ENCODE measurements around the gene NDUFB4.

Gene NDUFB4

GRCh38 chr3:120550546-120550945 is 45.6 kb upstream of the NDUFB4 start:
- TF ChIP-seq ZNF140 (tag by site-specific recombination; IDR thresholded peaks at IDR 0.05), result no peak
- TF ChIP-seq ZBTB48 (tag by site-specific recombination; IDR thresholded peaks at IDR 0.05), result no peak
- no peak for TF ChIP-seq ZNF18 (tag by site-specific recombination; IDR thresholded peaks at IDR 0.05)
- TF ChIP-seq ELK4 (IDR thresholded peaks at IDR 0.05; ENCODE audit: borderline replicate concordance, low read depth, low read length), result no peak
- no peak overlapping the region for H3K27ac ChIP-seq (ENCODE audit: extremely low read depth, low read depth, low read length)
- no peak overlapping the region for H3K4me3 ChIP-seq (ENCODE audit: low read depth, low read length)
- no peaks in the 10 kb centered on the region for H3K9me3 ChIP-seq (ENCODE audit: control insufficient read depth, insufficient read depth, low read depth, low read length)
- no peaks in the 10 kb centered on the region for H3K36me3 ChIP-seq (ENCODE audit: control insufficient read depth in 2 of 2, insufficient read depth in 1 of 2, low read length in 2 of 2)
- ChIA-PET CTCF (interaction anchor here (0.7 kb wide), 1 partner anchor 45 kb away, joined by 3 read pairs; no protein-coding TSS in a partner anchor), POLR2A (no interaction called here)
- H3K4me1 ChIP-seq (ENCODE audit: control insufficient read depth, insufficient read depth, low read length), result no peaks in the 10 kb centered on the region

- POLR2A ChIA-PET, result no interaction called here
- H3K4me1 ChIP-seq (ENCODE audit: control insufficient read depth, insufficient read depth, low read length), result no peaks in the 10 kb centered on the region
- TF ChIP-seq ZBTB11 (tag by site-specific recombination; conservative IDR thresholded peaks at IDR 0.05; ENCODE audit: low read depth), result no peak
- no peak for TF ChIP-seq OSR2 (tag by site-specific recombination; IDR thresholded peaks at IDR 0.05)
- no peak for TF ChIP-seq MEIS1 (CRISPR knock-in tag; IDR thresholded peaks at IDR 0.05; ENCODE audit: borderline replicate concordance)
- TF ChIP-seq ZFP69B (tag by site-specific recombination; IDR thresholded peaks at IDR 0.05), result no peak
- TF ChIP-seq ZNF571 (tag by site-specific recombination; IDR thresholded peaks at IDR 0.05), result no peak
- no peak for TF ChIP-seq ZNF747 (tag by site-specific recombination; IDR thresholded peaks at IDR 0.05)
- TF ChIP-seq ZNF302 (tag by site-specific recombination; IDR thresholded peaks at IDR 0.05; ENCODE audit: low read depth), result no peak
- no peak for TF ChIP-seq REPIN1 (tag by site-specific recombination; IDR thresholded peaks at IDR 0.05; ENCODE audit: low read depth)
- no peak for TF ChIP-seq ZNF580 (tag by site-specific recombination; IDR thresholded peaks at IDR 0.05)
- TF ChIP-seq ZBTB10 (tag by site-specific recombination; IDR thresholded peaks at IDR 0.05), result no peak
- no peak for TF ChIP-seq KLF17 (tag by site-specific recombination; IDR thresholded peaks at IDR 0.05)
- TF ChIP-seq ZNF391 (tag by site-specific recombination; IDR thresholded peaks at IDR 0.05; ENCODE audit: borderline replicate concordance, low read depth), result no peak
- no peak for TF ChIP-seq ZFP37 (tag by site-specific recombination; IDR thresholded peaks at IDR 0.05)
- no peak for TF ChIP-seq ZNF529 (tag by site-specific recombination; IDR thresholded peaks at IDR 0.05; ENCODE audit: insufficient replicate concordance)
- TF ChIP-seq KLF16 (tag by site-specific recombination; IDR thresholded peaks at IDR 0.05), result no peak
- no peak for TF ChIP-seq ZIC2 (tag by site-specific recombination; IDR thresholded peaks at IDR 0.05)
- no peak for TF ChIP-seq MYNN (tag by site-specific recombination; IDR thresholded peaks at IDR 0.05; ENCODE audit: borderline replicate concordance)
- H3K4me3 ChIP-seq (ENCODE audit: low read depth, low read length), result no peak overlapping the region
- H3K27ac ChIP-seq (ENCODE audit: extremely low read depth, low read depth, low read length), result no peak overlapping the region
- H3K36me3 ChIP-seq (ENCODE audit: control insufficient read depth in 2 of 2, insufficient read depth in 1 of 2, low read length in 2 of 2), result no peaks in the 10 kb centered on the region
- no peaks in the 10 kb centered on the region for H3K9me3 ChIP-seq (ENCODE audit: control insufficient read depth, insufficient read depth, low read depth, low read length)
- CTCF ChIA-PET, result interaction anchor here (0.6 to 7.2 kb wide), 2 partner anchors 12 to 135 kb away, joined by 3 to 83 read pairs; no protein-coding TSS in a partner anchor
These were observed 43.7 kb upstream of the NDUFB4 start for GRCh38 chr3:120552184-120553172.

Data from HEK293 (cell line).